ENCODE data around the gene CCDC102B. TPM values are rescaled to one million over a fixed set of nuclear protein-coding genes. Genes with fewer than 3 reads are reported as not detected.

The CCDC102B gene
- total and polyA plus RNA-seq, 2 experiments from 2014 or later: 1.3 to 2.1 TPM

DNA sequence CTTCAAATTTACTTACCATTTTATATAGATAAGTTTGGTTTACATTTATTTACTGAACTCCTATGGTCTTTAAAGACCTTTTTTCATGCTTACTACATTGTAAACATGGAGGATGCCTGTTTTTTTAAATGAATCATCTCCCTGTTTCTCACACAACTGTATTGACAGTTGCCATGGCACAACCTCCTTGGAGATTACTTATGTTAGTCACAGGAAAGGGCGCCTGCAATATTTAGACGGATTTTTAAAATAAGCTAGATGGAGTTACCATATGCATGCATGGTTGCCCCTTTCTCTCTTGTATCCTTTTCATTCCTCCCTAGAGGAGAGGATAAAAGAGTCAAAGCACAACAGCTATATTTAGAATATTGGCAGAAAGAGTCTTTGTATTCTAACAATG is 34.8 kb upstream of the CCDC102B start:
- ATAC-seq (no peak), DNase-seq (ENCODE audit: low spot score) (no peak)
- Mint-ChIP-seq H3K9me3 (peaks cover 10% of the 10 kb centered on the region; the same call in 2 of the 3 replicates), H3K4me1 (no peaks in the 10 kb centered on the region), H3K27me3 (ENCODE audit: insufficient read depth, low read depth, poor library complexity) (peaks cover 3% of the 10 kb centered on the region), H3K4me3 (no peak overlapping the region), H3K36me3 (ENCODE audit: low read depth) (peaks cover 6% of the 10 kb centered on the region; the same call in 2 of the 3 replicates), H3K27ac (no peak overlapping the region)
- Histone ChIP-seq H3K27ac (ENCODE audit: low read depth) (no peak overlapping the region), H3K9me2 (ENCODE audit: insufficient read depth) (no peaks in the 10 kb centered on the region), H4K20me1 (replicated peaks; ENCODE audit: insufficient read depth) (no peaks in the 10 kb centered on the region), H3K27me3 (ENCODE audit: insufficient read depth) (no peaks in the 10 kb centered on the region), H3K4me2 (no peak overlapping the region), H2AFZ (no peak overlapping the region), H3K79me2 (replicated peaks; ENCODE audit: insufficient read depth) (no peaks in the 10 kb centered on the region), H3K36me3 (ENCODE audit: insufficient read depth) (peaks cover 9% of the 10 kb centered on the region; the same call in 1 of the 2 replicates), H3F3A (replicated peaks; ENCODE audit: low read depth) (no peaks in the 10 kb centered on the region), H3K4me3 (no peak overlapping the region), H3K4me1 (ENCODE audit: insufficient read depth) (no peaks in the 10 kb centered on the region)
- TF ChIP-seq NANOG (IDR thresholded peaks at IDR 0.05; ENCODE audit: borderline replicate concordance): no peak
- TF ChIP-seq ZNF114 (CRISPR knock-in tag; IDR thresholded peaks at IDR 0.05): no peak
- no peak for TF ChIP-seq STAT1 (IDR thresholded peaks at IDR 0.05; ENCODE audit: unreplicated experiment)
- TF ChIP-seq, protein P1, sequence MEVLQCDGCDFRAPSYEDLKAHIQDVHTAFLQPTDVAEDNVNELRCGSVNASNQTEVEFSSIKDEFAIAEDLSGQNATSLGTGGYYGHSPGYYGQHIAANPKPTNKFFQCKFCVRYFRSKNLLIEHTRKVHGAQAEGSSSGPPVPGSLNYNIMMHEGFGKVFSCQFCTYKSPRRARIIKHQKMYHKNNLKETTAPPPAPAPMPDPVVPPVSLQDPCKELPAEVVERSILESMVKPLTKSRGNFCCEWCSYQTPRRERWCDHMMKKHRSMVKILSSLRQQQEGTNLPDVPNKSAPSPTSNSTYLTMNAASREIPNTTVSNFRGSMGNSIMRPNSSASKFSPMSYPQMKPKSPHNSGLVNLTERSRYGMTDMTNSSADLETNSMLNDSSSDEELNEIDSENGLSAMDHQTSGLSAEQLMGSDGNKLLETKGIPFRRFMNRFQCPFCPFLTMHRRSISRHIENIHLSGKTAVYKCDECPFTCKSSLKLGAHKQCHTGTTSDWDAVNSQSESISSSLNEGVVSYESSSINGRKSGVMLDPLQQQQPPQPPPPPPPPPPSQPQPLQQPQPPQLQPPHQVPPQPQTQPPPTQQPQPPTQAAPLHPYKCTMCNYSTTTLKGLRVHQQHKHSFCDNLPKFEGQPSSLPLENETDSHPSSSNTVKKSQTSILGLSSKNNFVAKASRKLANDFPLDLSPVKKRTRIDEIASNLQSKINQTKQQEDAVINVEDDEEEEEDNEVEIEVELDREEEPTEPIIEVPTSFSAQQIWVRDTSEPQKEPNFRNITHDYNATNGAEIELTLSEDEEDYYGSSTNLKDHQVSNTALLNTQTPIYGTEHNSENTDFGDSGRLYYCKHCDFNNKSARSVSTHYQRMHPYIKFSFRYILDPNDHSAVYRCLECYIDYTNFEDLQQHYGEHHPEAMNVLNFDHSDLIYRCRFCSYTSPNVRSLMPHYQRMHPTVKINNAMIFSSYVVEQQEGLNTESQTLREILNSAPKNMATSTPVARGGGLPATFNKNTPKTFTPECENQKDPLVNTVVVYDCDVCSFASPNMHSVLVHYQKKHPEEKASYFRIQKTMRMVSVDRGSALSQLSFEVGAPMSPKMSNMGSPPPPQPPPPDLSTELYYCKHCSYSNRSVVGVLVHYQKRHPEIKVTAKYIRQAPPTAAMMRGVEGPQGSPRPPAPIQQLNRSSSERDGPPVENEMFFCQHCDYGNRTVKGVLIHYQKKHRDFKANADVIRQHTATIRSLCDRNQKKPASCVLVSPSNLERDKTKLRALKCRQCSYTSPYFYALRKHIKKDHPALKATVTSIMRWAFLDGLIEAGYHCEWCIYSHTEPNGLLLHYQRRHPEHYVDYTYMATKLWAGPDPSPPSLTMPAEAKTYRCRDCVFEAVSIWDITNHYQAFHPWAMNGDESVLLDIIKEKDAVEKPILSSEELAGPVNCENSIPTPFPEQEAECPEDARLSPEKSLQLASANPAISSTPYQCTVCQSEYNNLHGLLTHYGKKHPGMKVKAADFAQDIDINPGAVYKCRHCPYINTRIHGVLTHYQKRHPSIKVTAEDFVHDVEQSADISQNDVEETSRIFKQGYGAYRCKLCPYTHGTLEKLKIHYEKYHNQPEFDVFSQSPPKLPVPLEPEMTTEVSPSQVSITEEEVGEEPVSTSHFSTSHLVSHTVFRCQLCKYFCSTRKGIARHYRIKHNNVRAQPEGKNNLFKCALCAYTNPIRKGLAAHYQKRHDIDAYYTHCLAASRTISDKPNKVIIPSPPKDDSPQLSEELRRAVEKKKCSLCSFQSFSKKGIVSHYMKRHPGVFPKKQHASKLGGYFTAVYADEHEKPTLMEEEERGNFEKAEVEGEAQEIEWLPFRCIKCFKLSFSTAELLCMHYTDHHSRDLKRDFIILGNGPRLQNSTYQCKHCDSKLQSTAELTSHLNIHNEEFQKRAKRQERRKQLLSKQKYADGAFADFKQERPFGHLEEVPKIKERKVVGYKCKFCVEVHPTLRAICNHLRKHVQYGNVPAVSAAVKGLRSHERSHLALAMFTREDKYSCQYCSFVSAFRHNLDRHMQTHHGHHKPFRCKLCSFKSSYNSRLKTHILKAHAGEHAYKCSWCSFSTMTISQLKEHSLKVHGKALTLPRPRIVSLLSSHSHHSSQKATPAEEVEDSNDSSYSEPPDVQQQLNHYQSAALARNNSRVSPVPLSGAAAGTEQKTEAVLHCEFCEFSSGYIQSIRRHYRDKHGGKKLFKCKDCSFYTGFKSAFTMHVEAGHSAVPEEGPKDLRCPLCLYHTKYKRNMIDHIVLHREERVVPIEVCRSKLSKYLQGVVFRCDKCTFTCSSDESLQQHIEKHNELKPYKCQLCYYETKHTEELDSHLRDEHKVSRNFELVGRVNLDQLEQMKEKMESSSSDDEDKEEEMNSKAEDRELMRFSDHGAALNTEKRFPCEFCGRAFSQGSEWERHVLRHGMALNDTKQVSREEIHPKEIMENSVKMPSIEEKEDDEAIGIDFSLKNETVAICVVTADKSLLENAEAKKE (CRISPR knock-in tag; IDR thresholded peaks at IDR 0.05): no peak
- TF ChIP-seq, protein P2, sequence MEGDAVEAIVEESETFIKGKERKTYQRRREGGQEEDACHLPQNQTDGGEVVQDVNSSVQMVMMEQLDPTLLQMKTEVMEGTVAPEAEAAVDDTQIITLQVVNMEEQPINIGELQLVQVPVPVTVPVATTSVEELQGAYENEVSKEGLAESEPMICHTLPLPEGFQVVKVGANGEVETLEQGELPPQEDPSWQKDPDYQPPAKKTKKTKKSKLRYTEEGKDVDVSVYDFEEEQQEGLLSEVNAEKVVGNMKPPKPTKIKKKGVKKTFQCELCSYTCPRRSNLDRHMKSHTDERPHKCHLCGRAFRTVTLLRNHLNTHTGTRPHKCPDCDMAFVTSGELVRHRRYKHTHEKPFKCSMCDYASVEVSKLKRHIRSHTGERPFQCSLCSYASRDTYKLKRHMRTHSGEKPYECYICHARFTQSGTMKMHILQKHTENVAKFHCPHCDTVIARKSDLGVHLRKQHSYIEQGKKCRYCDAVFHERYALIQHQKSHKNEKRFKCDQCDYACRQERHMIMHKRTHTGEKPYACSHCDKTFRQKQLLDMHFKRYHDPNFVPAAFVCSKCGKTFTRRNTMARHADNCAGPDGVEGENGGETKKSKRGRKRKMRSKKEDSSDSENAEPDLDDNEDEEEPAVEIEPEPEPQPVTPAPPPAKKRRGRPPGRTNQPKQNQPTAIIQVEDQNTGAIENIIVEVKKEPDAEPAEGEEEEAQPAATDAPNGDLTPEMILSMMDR (conservative IDR thresholded peaks at IDR 0.05; ENCODE audit: low read depth in 2 of 2): no peak
- TF ChIP-seq CREB1 (CRISPR knock-in tag; IDR thresholded peaks at IDR 0.05; ENCODE audit: low read depth): no peak
- no peak for TF ChIP-seq EZH2phosphoT487 (IDR thresholded peaks at IDR 0.05; ENCODE audit: unreplicated experiment)
- TF ChIP-seq EZH2 (IDR thresholded peaks at IDR 0.05; ENCODE audit: low read depth, unreplicated experiment): no peak
